ENCODE results near the gene SRL.

Gene SRL

GRCh38 chr16:4280625-4281024, 38.7 kb upstream of the SRL start:
- no peak for TF ChIP-seq GLIS3 (CRISPR knock-in tag; IDR thresholded peaks at IDR 0.05)
- TF ChIP-seq TOX (CRISPR knock-in tag; IDR thresholded peaks at IDR 0.05; ENCODE audit: borderline replicate concordance), result no peak
- TF ChIP-seq POU6F1 (CRISPR knock-in tag; IDR thresholded peaks at IDR 0.05; ENCODE audit: borderline replicate concordance, low read depth), result no peak
- no peak for TF ChIP-seq CREB5 (CRISPR knock-in tag; IDR thresholded peaks at IDR 0.05; ENCODE audit: low read depth)
- TF ChIP-seq SNAI2 (CRISPR knock-in tag; IDR thresholded peaks at IDR 0.05), result no peak
- no peak for TF ChIP-seq OSR1 (CRISPR knock-in tag; IDR thresholded peaks at IDR 0.05)
- TF ChIP-seq CSRNP3 (CRISPR knock-in tag; IDR thresholded peaks at IDR 0.05), result no peak
- no peak for TF ChIP-seq ESRRG (CRISPR knock-in tag; IDR thresholded peaks at IDR 0.05)
- no peak for TF ChIP-seq ZFP30 (CRISPR knock-in tag; IDR thresholded peaks at IDR 0.05)
- TF ChIP-seq ZC3H10 (CRISPR knock-in tag; IDR thresholded peaks at IDR 0.05), result no peak
- TF ChIP-seq ZNF8 (CRISPR knock-in tag; IDR thresholded peaks at IDR 0.05), result no peak
- TF ChIP-seq RARB (CRISPR knock-in tag; IDR thresholded peaks at IDR 0.05), result no peak
- no peak for TF ChIP-seq ARNTL (CRISPR knock-in tag; IDR thresholded peaks at IDR 0.05; ENCODE audit: borderline replicate concordance, low read depth)
- no peak for TF ChIP-seq PATZ1 (CRISPR knock-in tag; IDR thresholded peaks at IDR 0.05; ENCODE audit: borderline replicate concordance)
- no peak for TF ChIP-seq TSHZ2 (CRISPR knock-in tag; IDR thresholded peaks at IDR 0.05)
- TF ChIP-seq BACH2 (CRISPR knock-in tag; IDR thresholded peaks at IDR 0.05; ENCODE audit: borderline replicate concordance), result no peak
- no peak for ATAC-seq

- no peak for TF ChIP-seq GLIS3 (CRISPR knock-in tag; IDR thresholded peaks at IDR 0.05)
- no peak for TF ChIP-seq TSHZ2 (CRISPR knock-in tag; IDR thresholded peaks at IDR 0.05)
- TF ChIP-seq ZC3H10 (CRISPR knock-in tag; IDR thresholded peaks at IDR 0.05), result no peak
- no peak for TF ChIP-seq RARB (CRISPR knock-in tag; IDR thresholded peaks at IDR 0.05)
- TF ChIP-seq TOX (CRISPR knock-in tag; IDR thresholded peaks at IDR 0.05; ENCODE audit: borderline replicate concordance), result no peak
- TF ChIP-seq BACH2 (CRISPR knock-in tag; IDR thresholded peaks at IDR 0.05; ENCODE audit: borderline replicate concordance), result no peak
- no peak for TF ChIP-seq PPARA (CRISPR knock-in tag; IDR thresholded peaks at IDR 0.05; ENCODE audit: borderline replicate concordance)
- no peak for TF ChIP-seq TCF4 (CRISPR knock-in tag; IDR thresholded peaks at IDR 0.05; ENCODE audit: borderline replicate concordance)
- TF ChIP-seq POU6F1 (CRISPR knock-in tag; IDR thresholded peaks at IDR 0.05; ENCODE audit: borderline replicate concordance, low read depth), result no peak
- no peak for TF ChIP-seq PATZ1 (CRISPR knock-in tag; IDR thresholded peaks at IDR 0.05; ENCODE audit: borderline replicate concordance)
- no peak for TF ChIP-seq ZNF565 (CRISPR knock-in tag; conservative IDR thresholded peaks at IDR 0.05; ENCODE audit: low read depth)
- TF ChIP-seq ARNTL (CRISPR knock-in tag; IDR thresholded peaks at IDR 0.05; ENCODE audit: borderline replicate concordance, low read depth), result no peak
- no peak for TF ChIP-seq CSRNP3 (CRISPR knock-in tag; IDR thresholded peaks at IDR 0.05)
- TF ChIP-seq ZFP3 (CRISPR knock-in tag; IDR thresholded peaks at IDR 0.05), result no peak
- ATAC-seq, result no peak
Observed at GRCh38 chr16:4277987-4278513, 36.2 kb upstream of the SRL start.

All from SK-N-SH treated with all-trans-retinoic acid at 6 μM for 48 hours (cell line).